Left lobe of liver (tissue), 2 donors: ENCODE data around the gene RNF151. TPM values are rescaled to one million over a fixed set of nuclear protein-coding genes. Genes with fewer than 3 reads are reported as not detected.
A peak's percentile ranks its signal among the peaks of the same experiment; 100 is the strongest.
"Not testable (repeated sequence)": the region's sequence is repeated elsewhere in the genome, so short reads cannot be mapped to it uniquely, and the experiment has no call there.

ENCODE experiments used
- ATAC-seq: fragments of 200-7000 bp; cut with Tn5 transposase; one replicate; pipeline ENCODE4 v1.9.1; 2020; ENCODE audit warnings: mild to moderate bottlenecking, moderate library complexity
- DNase-seq: peaks from one replicate; pipeline ENCODE4 v3.0.0-alpha.2; 2020; ENCODE audit warnings: low spot score
- total RNA-seq: library from RNA; stranded (reverse); gene quantifications from one replicate; pipeline ENCODE4 v1.2.1, GENCODE V29; 2021
- donor health status: DM: no; HTN: no; CAD: no; lungs with moderate emphysema.
- donor health status: DM: no; HTN: yes; CAD: no.

Gene RNF151
- total RNA-seq, 1 donor from 2014 or later: not detected

DNA sequence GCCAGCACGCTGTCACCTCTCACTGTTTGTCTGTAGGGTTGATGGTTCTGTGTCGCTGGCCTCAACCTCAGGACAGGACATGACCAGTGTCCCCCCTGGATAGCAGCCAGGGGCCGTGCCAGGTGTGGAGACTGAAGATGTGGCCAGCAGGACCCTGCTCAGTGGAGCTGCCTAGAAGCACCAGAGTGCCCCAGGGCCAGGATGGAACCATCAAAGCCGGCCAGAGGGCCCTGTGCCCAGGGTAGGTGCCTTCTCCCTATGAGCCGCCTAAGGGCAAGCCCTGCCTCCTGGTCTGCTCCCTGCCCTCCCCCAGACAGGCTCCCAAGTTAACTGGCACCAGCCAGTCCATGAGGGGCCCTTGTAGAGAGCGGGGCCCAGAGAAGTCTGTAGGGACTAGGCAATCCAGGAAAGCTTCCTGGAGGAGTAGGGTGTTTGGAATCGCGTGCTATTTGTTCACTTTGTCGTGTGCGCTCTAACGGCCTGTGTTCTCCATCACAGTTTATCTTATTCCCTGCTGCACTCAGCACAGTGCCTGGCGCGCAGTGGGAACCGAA, 7.9 kb upstream of the RNF151 start:
- ATAC-seq: peak; percentile 9

DNA sequence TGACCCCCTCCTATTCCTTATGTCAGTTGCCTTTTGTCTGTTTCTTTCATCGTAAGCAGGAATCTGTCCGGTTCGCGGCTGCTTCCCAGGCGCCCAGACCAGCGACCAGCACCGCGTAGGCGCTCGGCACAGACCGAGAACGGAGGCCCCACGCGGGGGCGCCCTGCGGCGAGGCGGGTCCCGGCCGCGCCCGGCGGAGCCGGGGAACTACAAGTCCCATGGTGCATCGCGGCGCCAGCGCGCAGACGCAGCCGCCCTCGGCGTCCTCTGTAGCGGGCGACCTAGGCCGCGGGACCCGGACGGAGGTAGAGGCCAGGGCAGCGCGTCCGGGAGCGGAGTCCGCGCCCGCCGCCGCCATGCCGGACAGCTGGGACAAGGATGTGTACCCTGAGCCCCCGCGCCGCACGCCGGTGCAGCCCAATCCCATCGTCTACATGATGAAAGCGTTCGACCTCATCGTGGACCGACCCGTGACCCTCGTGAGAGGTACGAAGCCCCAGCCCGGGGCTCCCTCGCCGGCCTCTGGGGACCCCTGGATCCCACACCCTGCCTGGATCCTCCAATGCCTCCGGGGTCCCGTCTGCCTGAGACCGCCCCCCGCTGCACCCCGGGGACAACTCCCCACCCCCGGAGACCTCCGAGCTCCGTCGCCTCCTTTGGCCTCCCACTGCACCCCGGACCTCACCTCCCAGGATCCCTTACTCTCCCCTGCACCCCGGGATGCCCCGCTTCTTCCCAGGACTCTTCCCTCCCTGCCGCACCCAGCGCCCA, 7.2 kb upstream of the RNF151 start, which contains the start of gene NDUFB10:
NDUFB10 (plus strand) TSS at position 270 of the 771 bp plus-strand sequence; CDS start at position 357, 87 bp downstream.
- ATAC-seq (peak; percentile 96), DNase-seq (peak; percentile 96)

More for the DNA sequence above, 7.9 kb upstream of the RNF151 start:
- no peak for DNase-seq

DNA sequence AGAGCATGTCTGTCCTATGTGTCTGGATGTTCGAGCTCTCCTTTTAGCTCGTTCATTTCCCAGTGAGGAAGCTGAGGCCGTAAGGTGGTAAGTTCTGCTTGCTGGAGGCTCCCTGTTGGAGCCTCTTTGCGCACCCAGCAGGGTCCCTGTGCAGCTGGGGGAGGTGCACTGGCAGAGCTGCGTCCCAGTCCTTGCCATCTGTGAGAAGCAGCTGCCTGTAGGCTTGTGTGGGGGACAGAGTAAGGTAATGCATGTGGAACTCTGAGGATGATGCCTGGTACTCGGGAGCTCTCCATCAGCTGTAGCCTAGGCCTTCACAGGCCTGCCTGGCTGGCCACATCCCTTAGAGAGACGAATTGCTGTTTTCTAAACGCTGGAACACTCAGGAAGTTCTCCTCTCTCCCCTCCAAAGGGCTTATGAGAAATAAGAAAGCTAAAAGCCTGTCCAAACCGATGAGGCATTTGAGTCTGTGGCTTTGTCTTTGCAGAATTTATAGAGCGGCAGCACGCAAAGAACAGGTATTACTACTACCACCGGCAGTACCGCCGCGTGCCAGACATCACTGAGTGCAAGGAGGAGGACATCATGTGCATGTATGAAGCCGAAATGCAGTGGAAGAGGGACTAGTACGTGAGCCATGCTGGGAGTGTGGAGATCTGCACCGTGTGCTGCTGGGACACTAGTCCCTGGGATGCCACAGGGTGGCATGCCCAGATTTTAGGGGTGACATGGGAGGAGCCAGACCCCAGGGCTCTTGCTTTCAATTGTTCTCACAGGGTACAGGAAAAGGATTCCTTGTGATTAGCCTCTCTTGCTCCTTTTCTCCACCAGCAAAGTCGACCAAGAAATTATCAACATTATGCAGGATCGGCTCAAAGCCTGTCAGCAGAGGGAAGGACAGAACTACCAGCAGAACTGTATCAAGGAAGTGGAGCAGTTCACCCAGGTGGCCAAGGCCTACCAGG, 5.7 kb upstream of the RNF151 start:
- no peak for ATAC-seq
- DNase-seq: no peak

DNA sequence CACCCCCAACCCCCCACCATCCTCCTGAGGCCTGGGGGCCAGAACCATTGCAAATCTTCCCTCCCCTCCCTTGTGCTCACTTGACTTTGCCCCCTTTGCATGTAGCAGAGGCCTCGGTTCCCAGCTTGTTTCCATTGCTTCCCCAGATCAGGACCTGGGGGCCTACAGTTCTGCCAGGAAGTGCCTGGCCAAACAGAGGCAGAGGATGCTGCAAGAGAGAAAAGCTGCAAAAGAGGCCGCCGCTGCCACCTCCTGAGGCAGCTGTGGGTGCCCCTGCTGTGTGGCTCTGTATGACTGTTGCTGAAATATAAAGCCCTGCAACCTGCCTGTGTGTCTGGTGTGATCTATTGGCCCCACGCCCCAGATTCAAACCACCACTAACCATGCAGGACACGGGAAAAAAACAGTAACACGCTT, 5.0 kb upstream of the RNF151 start:
- no peak for ATAC-seq
- DNase-seq: no peak

DNA sequence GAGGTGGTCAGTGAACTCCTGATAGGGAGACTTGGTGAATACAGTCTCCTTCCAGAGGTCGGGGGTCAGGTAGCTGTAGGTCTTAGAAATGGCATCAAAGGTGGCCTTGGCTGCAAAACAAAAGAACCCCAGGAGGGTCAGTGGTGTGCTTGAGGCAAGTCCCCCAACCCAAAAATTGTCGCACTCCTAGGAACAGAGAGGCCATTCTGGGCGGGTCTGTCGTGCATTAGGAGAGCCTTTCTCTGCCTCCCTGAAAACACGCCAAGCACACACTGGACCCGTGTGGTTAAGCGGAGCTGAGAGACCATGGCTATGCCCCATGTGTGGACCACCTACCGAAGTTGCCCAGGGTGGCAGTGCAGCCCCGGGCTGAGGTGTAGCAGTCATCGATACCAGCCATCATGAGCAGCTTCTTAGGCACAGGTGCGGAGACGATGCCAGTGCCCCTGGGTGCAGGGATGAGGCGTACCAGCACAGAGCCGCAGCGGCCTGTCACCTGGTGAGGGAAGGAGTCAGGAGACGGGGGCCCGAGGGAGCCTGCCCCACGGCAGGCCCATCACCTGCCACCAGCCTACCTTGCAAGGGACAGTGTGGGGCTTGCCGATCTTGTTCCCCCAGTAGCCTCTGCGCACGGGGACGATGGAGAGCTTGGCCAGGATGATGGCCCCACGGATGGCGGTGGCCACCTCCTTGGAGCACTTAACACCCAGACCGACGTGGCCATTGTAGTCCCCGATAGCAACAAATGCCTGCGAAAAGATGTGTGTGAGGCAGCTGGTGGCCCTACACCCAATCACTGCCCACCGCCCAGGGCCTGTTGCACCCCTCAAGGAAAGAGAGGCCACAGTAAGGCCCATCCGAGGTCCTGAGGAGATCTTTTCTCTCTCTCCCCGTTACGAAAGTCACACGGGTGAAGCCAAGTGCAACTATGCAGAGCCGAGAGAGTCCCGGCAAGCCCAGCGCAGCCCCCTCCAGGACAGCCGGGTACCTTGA, 4.2 kb upstream of the RNF151 start:
- not testable (repeated sequence) for DNase-seq, ATAC-seq

DNA sequence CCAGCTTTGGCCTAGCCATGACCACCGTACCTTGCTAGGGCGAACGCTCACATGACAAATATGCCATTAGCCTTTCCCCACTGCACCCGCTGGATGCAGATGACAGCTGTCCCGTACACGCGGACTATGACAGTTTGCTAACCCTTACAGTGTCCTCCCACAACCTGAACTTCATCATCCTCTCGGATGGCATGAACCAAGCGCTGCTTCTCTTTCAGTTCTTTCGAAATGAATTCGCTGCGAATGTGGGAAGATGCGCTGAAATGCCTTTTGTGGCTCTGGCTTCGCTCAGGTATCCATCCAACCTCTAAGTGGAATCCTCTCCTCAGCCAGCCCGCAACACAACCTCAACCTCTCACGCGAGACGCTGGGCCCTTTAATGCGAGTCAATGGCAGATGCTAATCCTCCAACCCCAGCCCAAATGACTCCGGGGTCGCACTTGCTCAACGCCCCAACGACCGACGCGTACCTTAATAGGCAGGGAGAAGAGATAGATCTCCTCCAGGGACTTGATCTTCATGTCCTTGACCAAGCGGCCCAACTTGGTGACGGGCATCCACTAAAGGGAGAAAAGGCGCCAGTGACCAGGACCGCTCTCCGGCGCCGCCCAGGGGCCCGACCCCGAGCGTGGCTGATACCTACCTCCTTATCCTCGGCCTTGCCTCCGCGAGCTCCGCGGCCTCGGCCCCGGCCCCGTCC, 2.7 kb upstream of the RNF151 start:
- DNase-seq (no peak), ATAC-seq (peak; percentile 6)

DNA sequence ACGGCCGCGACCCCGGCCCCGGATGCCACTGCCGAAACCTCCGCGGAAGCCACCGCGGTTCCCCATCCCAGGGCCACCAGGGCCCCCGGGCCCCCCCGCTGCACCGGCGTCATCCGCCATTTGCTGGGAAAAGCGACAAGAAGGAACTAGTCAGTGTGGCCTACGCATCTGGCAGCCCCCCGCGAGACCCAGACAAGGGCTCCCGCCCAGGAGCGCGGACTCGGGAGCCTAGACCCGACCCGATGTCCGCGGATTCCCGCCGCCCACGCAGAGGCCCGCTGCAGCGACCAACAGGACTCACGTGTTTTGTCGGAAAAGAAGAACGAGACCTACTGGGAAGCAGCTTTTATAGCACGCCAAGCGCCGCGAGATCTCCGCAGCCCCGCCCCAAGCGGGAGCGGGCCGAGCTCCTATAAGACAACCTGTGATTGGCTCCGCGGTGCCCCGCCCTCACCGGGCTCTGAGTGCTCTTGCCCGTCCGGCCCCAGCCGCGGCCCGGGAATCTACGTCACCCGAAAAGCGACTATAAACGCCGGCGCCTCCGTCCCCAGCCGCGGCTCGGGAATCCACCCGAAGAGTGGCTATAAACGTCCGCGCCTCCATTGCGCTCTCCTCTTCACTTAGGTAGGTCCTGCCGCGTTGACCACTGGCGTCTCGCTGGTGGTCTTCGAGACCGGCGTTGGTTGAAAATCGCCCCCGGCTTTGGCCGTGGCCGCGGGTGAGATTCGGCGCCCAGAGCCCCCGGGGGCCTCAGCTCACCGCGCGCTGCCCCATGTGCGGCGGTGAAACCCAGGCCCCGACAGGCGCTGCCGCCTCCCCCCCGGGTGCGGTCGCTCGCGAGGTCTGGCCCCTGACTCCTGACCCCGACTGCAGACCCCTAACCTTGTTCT, 1.9 kb upstream of the RNF151 start, which contains the start of gene RPS2:
RPS2 (minus strand) TSS at position 321 of the 890 bp plus-strand sequence; CDS start at position 120, 201 bp downstream.
- peak; percentile 94 for ATAC-seq

DNA sequence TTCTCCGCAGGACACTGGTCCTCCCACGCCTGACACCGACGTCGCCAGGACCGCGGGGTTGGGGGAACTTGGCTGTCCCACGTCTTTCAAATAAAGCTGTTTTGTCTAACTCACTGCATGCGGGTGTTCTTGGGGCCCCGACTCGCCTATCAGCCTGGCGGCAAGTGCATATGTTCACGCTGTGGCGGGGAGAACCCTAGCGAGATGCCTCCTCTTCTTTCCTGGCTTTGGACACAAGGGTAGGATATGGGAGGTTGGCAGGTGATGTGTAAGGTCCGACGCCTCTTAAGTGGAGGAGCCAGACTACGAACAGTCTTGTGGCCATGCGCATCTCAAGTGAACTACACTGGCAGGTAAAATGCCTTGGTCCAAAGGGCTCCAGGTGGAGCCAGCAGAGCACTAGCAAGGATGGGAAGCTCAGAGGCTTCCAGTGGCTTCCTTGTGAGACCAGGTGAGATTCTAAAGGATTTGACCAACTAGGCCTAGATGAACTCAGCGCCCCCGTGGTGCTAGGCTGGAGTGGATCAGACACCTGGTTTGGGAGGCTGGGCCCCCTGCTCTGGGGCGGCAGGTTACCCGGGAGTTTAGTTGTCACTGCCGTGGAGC, 1.2 kb upstream of the RNF151 start:
- DNase-seq: no peak
- ATAC-seq: peak; percentile 4

More for the DNA sequence above, 1.9 kb upstream of the RNF151 start, which contains the start of gene RPS2:
- peak; percentile 99 for DNase-seq

DNA sequence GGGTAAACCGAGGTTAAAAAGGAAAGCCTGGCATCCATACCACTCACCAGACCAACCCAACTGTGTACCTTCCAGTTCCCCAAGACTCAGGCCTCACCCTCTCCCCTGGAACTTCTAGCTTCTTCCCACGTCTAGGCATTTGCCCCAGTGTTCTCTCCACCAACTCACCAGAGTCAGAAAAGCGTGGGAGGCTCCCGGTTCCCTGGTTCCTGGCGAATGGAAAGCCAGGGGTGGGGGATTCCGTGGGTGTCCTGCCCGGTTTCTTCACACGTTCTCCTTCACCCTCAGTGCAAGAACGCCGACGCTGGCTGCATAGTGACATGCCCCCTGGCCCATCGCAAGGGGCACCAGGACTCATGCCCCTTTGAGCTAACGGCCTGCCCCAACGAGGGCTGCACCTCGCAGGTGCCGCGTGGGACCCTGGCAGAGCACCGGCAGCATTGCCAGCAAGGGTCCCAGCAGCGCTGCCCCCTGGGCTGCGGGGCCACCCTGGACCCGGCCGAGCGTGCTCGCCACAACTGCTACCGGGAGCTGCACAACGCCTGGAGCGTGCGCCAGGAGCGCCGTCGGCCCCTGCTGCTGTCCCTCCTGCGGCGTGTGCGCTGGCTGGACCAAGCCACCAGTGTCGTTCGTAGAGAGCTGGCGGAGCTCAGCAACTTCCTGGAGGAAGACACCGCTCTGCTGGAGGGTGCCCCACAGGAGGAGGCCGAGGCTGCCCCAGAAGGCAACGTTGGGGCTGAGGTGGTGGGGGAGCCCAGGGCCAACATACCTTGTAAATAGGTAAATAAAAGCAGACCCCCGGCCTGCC, 1.7 kb downstream of the RNF151 start:
- DNase-seq: no peak
- no peak for ATAC-seq

DNA sequence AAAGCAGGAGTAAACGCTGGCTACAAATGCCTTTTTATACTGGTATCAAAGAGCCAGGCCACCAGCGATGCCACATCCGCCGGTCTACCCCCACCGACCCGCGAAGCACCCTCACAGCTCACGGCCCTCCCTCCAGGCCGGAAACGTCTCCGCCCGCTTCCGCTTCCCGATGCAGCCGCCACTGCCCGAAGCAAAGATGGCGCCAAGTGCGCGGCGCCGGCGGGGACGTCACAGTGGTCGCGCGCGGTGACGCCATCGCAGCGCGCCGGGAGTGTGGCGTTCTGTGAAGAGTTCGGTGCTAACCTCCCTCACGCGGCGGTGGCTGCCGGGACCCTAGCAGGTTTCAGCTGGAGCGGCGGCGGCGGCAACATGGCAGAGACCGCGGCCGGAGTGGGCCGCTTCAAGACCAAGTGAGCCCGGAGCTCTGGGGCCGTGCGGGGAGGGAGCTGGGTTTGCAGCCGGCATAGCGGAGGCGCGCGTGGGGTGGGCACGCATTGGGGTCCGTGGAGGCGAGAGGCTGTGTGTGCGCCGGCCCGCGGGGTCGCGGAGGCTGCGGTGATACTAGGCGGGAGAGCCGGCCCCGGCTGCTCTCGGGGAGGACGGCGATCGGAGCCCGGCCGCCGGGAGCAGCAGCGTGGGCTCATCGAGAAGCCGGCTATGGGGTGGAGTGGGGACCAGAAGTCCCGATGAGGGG, 5.3 kb downstream of the RNF151 start, which contains the start of gene TBL3:
TBL3 (plus strand) TSS at position 258 of the 694 bp plus-strand sequence; CDS start at position 370, 112 bp downstream.
- DNase-seq: peak; percentile 95
- ATAC-seq: peak; percentile 92

DNA sequence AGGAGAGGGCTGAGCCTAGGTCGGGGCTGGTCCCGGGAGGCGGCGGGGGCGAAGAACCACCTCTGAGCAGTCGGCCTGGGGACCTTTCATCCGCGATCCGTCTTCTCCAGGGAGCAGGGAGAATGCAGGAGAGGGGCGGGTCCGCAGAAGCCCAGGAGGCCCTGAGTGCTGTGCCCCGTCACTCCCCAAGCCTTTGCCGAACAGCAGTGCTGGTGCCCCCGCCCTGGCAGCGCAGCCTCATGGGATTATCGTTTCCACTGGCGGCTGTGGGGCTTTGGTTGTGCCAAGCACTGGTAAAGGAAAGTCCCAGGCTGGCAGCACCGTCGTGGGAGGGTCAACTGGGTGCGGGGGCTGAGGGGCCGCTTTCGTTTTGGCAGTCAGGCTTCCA, 5.8 kb downstream of the RNF151 start:
- DNase-seq: no peak
- ATAC-seq: peak; percentile 3

DNA sequence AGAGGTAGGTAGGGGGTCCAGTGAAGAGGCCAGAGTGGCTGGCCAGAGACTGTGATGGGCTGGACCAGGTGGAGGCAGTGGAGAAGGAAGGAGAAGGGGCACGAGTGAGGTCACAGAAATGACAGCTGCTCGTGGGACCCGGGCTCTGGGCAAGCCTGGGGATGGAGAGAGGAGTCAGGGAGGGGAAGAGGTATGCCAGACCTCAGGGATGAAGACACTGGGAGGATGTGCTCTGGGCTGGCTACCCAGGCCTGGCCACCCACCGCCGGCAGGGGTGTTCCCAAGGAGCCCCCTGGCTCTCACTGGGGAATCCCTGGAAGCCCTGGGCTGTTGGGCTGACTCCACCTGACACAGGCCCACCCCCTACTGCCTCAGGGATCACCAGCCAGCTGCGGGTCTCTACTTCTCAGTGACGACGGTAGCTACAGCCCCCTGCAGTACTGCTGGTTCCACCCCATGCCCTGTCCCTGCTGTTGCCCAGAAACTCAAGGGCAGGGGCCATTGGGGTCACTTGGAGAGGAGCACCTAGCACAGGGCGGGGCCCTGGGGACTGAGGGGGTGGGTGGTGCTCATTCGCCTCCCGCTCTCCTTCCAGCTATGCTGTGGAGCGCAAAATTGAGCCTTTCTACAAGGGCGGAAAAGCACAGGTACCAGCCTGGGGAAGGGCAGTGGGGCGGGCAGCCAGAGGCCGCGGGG, 7.0 kb downstream of the RNF151 start:
- ATAC-seq (no peak), DNase-seq (no peak)

DNA sequence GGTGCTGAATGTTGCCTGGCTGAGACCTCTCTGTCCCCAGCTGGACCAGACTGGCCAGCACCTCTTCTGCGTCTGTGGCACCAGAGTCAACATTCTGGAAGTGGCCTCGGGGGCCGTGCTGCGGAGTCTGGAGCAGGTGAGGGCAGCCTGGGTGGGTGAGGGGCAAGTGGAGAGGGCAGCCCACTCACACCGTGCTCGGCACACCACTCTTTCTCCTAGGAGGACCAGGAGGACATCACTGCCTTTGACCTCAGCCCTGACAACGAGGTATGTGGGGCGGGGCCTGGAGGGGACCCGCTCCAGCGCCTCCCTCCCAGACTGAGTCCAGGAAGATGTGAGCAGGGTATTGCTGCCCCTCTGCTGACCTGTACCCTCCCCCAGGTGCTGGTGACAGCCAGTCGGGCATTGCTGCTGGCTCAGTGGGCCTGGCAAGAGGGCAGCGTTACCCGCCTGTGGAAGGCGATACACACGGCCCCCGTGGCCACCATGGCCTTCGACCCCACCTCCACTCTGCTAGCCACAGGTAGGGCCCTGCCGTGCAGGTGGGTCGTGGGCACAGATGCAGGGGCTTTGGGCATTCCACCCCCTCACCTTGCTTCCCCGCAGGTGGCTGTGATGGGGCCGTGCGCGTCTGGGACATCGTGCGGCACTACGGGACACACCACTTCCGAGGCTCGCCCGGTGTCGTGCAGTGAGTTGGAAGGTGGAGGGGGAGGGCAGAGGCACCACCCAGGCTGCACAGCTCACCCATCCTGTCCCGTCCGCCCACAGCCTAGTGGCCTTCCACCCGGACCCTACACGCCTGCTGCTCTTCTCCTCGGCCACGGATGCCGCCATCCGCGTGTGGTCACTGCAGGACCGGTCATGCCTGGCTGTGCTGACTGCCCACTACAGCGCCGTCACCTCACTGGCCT, 7.8 kb downstream of the RNF151 start:
- no peak for DNase-seq
- no peak for ATAC-seq

DNA sequence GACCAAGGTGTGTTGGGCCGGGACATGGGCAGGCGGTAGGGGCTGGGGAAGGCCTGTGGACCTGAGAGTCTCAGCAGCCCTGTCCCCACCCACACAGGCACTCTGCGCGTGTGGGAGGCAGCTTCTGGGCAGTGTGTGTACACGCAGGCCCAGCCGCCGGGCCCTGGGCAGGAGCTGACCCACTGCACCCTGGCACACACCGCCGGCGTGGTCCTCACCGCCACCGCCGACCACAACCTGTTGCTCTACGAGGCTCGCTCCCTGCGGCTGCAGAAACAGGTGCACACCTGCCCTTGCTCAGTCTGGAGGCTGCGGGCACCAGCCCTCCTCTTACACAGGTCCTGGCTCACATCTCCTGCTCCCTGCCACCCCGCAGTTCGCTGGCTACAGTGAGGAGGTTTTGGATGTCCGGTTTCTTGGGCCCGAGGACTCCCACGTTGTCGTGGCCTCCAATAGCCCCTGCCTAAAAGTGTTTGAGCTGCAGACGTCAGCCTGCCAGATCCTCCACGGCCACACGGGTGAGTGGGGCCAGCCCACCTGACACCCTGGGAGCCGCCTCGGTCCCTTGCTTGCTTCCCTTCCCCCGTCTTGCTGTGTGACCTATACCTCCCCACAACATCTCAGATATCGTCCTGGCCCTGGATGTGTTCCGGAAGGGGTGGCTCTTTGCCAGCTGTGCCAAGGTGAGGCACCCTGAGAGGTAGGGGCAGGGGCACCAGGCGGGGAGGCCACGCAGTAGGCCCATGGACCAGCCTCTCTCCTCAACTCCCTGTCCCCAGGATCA, 9.0 kb downstream of the RNF151 start:
- ATAC-seq (no peak), DNase-seq (no peak)
